ENCODE measurements around the gene HOXC5.

The HOXC5 gene

DNA sequence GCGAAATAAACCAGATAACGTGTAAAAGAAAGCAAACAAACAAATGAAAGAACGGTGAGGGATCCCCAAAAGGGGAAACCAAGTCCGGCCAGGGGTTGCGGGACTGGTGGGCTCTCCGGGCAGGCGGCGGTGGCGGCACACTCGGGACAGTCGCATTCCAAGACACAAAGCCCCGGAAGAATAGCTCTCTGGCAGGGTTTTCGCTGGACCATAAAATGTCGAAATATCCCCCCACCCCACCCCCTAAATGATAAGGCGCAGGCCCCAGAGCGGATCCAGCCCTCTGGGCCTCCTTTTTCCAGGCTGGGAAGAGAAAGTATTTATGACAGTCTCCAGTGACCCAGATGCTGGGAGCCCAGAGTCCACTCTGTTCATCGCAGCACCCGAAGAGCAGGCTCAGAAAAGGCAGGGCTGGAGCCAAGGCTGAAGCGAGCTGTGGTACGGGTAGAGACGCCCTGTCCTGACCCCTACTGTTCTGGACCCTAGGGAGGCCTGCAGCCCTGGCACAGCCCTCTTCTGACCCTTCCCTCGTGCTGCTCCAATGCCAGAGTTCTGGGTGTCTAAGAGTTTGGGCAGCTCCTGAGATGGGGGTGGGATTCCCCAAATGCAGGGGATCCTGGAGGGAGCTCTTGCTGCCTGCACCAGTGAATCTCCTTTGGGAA lies 26.2 kb upstream of the HOXC5 start:
- no peak for DNase-seq (ENCODE audit: low read depth)

DNA sequence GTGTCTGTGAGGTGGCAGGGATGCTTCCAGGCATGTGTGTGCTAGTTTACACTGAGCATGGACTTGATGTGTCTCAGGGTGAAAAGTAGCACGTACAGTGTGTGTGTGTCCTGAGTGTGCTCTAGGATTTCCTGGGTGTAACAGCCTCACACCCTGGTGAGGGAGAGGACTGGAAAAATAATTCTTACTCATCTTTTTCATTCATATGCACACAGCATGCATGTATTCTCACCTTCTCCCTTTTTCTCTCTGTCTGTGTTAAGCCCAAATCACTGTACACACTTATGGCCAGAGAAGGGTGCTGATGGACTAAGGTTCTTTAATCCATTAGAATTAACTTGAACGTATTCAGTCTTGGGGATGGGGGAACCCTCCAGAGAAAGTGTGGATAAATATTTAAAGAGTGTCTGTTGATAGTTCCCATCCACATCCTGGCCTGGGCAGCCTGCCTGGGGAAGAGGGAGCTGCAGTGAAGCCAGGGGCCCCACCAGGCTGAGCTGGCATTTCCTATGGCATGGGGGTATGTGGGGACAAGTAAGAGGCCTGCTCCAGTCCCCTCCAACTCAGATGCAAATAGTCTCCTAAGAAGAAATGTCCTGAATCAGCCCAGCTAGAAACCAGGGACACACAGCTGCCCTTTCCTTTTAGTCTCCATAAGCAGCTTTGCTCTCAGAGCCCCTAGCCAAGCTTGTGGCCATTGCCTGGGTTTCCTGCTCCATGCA lies 25.2 kb upstream of the HOXC5 start:
- no peak for DNase-seq (ENCODE audit: low read depth)

DNA sequence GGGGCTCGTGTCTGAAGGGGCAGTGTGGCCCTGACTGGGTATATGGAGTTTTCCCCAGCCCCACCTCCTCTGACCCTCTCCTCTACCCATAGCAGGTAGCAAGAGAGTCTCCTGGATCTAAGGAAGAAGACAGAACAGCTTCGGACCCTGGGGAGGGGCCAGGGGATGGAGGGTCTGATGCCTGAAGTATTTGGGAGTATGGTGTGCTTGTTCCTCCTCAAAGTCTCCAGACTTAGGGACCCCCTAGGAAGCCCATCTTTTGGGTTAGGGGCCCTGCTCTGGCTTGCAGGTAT lies 24.6 kb upstream of the HOXC5 start:
- no peak for DNase-seq (ENCODE audit: low read depth)

DNA sequence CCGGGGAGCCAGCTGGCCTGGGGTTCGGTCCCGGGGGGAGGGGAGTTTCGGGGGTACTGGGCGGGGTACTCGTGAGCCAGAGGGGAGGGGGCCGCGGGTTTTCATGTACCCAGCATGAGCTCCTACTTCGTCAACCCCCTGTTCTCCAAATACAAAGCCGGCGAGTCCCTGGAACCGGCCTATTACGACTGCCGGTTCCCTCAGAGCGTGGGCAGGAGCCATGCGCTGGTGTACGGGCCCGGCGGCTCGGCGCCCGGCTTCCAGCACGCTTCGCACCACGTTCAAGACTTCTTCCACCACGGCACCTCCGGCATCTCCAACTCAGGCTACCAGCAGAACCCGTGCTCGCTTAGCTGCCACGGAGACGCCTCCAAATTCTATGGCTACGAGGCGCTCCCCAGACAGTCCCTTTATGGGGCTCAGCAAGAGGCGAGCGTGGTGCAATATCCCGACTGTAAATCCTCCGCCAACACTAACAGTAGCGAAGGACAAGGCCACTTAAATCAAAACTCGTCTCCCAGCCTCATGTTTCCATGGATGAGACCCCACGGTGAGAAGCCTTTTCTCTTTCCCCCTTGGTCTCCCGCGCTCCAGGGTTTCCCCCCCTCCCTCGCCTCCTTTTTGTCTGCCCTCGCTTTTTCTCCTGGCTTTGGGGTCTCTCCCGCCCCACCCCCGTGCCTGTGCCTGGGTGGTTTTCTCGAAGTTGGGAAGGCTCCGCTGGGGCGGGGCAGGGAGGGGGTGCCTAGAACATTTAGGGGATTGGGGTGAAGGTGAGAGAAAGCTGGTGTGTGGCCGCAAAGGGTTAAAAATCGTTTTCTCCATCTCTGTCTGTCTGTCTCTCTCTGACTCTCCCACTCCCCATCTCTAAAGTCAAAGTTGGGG lies 23.4 kb upstream of the HOXC5 start:
- no peak for DNase-seq (ENCODE audit: low read depth)

DNA sequence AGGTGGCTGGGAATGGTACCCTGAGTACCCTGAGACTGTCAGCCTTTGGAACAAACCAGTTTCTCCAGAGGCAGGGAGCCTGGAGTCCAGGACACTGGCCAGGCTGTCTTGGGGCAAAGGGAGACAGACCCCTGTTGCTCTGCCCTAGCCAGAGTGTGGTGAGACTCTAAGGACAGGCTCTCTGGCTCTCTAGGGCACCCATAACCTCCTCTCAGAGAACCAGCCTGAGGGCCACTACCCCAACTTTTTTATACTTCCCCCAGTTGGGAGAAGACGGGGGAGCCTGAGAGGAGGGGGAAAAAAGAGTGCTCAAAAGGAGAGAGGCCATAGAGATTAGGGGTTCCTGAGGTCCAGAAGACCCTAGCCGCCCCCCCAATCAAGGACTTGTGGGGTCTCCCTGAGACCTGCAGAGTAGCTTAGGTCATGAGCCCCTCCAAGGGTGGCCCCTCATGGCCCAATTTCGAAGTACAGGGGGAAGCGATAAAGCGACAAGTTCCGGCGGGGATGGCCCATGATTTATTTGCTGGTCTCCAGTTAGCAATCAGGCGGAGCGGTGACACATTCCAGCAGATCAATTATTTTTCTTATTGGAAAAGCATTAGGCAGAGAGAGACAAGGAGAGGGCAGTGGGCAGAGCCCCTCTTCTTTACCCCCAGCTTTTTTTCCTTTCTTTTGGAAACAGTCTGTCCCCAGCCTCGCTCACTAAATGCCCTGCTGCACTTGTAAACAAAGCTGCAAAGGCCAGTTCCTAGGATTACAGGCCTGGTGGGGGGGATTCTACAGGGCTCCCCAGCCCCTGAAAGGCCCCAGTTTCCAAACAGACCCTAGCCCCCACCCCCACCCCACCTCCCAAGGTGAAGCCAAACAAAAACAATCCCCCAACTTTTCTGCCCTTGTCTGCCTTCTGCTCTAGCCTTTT lies 22.5 kb upstream of the HOXC5 start:
- no peak for DNase-seq (ENCODE audit: low read depth)

DNA sequence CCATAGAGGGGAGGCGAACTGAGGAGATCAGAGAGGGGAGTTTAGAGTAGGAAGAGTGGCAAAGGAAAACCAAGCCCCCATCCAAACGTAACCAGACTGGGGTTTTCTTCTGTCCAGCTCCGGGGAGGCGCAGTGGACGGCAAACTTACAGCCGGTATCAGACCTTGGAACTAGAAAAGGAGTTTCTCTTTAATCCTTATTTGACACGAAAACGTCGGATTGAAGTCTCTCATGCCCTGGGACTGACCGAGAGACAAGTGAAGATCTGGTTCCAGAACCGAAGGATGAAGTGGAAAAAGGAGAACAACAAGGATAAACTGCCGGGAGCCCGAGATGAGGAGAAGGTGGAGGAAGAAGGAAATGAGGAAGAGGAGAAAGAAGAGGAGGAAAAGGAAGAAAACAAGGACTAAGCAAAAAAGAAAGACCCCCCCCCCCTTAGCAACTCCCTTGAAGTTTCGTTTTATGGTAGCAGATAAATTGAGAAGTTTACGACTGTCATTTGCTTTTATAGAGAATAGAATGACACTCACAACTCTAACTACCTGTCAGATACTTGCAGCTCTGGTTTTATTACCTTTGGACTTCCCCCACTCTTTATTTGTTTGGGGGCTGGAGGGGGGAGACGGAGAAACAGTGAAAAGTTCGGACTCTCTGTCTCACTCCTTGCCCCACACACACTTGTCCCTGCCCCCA lies 21.7 kb upstream of the HOXC5 start:
- no peak for DNase-seq (ENCODE audit: low read depth)

DNA sequence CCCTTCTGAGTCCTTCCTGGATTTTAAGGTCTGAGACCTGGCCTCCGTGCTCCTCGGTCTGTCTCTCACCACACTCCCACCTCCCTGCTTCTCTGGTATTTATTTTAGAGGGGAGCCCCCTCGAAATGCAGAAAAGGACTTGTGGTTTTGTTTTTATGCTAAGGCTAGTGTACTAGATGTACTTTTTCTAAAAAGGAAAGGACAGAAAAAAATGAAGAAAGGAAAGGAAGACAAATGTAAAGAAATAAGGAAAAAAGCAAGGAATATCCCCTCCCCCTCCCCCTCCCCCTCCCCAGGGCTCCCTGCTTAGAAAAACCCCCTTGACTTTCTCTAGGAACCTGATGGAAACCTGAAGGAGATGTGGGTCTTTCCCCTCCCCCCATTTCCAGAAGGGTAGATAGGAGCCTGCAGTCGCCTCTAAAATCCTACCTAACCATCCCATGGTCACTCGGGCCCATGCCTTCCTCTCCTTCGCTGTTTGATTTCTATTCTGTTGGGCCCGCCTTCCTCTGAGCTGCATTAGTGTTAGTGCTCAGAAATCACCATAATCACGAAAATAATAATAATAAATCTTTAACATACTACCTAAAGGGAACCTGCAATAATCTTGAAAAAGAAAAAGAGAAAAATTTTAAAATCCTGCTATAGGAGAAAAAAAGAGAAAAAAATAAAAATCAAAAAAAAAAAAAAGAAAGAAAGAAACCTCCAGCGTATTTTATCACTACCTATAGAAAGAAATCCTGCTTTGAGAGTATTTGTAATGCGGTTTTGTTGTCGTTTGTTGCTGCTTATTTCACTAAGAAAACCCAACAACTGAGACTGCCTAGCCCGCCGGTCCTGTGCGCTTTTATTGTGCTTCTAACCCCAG lies 21.0 kb upstream of the HOXC5 start:
- no peak for DNase-seq (ENCODE audit: low read depth)

DNA sequence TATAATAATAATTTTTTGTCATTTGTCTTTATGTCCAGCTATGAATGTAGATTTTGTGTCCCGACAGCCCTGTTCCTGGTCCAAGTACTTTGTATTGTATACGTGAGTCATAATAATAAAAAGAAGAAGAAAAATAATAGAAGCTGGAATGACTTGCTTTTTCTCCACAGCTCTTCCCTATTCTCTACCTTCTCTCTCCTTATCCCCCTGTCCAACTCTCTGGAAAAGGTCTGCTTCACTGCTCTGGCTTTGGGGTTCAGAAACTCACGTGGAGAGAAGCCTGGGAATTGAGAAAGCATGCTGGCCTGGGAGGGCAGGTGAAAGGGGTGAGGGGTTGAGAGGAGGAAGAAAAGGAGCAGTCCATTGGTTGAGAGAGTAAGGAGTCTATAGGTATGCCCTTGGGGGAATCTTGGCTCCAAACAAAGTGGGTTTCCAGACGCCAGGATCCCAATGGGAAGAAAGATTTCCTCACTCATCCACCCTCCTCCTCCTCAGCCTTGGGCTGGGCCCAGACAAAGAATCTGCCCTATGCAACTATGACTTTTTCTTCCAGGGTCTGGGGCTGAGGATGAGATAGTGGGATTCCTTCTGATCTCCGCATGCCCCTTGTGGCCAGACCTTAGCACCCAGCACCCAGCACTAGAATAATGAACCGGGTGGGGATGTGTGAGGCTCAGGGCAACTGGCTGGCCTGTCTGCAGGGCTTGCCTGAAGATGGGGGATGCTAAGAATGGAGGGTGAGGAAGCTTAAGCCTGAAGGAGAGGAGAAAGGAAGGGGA lies 20.0 kb upstream of the HOXC5 start:
- DNase-seq (ENCODE audit: low read depth) = no peak

DNA sequence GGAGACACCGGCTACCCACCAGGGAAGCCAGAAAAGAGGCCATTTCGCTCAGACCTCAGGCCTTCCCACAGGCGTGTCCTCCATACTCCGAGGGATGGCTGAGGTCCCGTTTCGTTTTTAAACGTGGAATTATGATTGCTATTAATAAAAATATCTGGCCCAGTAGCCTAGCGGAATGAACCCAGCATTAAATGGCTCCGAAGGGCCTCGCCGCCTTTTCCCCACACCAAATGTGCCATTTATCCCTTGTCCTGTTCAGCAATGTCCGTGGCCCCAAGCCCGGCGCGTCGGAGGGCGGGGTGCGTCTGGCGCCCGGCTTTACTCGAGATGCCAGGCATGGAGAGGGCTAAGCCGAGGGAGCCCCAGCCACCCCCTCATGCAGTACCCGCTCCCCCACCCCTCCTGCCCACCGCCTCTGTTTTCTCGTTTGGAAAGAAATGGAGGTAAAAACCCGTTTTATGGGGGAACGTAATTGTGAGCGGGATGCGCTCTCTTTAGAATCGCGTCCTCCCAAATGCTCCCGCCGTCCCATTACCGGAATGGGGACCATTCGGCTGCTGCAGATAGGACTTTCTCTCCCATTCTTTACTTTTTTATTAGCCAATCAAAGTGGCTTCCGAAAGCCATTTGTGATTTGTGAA lies 18.4 kb upstream of the HOXC5 start:
- DNase-seq (ENCODE audit: low read depth) = no peak

DNA sequence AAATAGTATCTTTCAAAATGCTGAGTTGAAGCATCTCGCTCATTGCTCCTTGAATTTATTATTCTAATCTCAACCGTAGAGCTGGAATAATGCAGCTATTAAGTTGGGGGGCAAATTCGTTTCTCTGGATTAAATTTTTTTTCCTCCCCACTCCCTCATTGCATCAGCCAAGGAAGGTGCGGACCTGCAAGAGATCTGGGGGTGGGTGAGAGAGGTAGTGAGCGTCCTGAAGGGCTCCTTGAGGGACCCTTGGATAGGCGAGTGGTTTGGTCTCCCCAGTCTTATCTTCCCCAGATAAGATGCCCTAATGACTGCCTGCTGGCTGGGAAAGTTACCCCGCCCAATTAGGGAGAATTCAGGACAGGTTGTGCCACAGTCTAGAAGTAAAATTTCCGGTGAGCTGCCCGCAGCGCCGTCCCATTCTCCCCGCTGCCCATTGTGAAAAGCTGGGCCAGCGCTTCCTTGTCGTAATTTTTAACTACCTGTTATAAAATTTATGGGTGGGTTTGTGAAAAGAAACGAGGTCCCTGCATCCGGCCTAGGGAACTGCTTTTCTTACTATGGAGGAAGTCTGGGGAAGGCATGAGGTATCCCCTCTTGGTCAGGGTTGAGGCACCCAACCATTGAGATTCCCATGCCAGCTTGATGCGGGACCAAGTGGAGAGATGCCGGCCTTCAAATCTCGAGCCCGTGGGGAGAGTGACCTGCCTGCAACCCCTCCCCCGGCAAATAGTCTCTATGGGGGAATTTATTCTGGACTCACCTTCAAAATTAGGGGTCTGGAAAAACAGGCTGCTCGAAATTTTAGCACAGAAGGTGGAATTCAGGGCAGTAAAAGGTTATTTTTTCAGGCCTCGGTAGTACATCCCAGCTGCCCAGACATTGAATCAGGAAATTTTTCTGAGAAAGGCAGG lies 17.6 kb upstream of the HOXC5 start:
- DNase-seq (ENCODE audit: low read depth) = no peak

DNA sequence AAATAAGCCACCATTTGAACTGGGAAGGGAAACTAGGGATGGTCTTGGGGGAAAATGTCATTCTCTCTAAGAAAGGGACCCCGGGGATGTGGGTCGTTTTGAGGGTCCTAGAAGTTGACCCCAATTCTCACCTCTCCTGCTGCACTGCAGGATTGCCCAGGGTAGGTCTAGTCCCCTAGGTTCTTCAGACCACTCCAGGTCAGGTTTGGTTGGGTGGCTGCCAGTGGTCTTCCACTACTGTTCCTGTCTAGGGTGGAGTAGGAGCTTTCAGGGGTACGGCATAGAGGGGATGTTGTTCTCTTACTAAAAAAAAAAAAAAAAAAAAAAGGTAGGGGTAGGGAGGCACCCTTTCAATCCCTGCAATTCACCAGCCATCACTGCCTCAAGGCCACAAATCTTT lies 16.8 kb upstream of the HOXC5 start:
- no peak for DNase-seq (ENCODE audit: low read depth)

DNA sequence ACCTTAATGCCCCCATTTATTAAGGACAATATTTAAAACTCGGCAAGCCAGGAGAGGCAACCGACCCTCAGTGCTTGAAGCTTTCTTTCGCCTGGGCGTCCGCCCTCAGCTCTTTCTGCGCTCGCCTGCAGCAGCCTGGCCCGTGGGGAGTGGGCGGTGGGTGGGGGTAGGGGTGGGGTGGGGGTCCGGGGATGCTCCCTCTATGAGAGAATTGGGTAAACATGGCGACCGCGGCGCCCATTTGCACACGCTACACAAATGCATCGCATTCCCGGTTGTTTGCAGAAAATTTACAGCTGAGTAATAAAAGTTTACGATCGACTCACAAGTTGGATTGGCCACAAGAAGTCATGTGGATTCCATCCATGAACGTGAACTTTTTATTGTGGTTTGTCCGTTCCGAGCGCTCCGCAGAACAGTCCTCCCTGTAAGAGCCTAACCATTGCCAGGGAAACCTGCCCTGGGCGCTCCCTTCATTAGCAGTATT lies 16.3 kb upstream of the HOXC5 start:
- no peak for DNase-seq (ENCODE audit: low read depth)

DNA sequence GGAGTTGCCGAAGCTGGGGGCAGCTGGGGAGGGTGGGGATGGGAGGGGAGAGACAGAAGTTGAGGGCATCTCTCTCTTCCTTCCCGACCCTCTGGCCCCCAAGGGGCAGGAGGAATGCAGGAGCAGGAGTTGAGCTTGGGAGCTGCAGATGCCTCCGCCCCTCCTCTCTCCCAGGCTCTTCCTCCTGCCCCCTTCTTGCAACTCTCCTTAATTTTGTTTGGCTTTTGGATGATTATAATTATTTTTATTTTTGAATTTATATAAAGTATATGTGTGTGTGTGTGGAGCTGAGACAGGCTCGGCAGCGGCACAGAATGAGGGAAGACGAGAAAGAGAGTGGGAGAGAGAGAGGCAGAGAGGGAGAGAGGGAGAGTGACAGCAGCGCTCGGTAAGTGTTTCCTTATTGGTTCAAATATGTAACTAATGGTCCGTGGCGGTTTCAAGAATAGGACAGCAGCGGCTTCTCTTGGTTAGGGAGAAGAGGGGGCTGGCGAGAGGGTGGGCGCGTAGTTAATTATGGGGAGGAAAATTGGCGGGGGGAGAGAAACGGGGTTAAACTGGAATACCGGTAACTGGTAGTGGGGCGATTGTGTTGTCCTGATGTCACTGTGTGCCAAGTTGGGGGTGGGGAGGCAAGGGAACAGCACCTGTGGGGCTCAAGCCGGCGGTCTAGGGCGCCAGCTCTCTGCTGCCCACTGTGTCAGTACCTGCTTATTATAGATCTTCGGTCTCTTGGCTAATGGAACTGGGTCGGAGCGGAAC lies 15.6 kb upstream of the HOXC5 start:
- no peak for DNase-seq (ENCODE audit: low read depth)

DNA sequence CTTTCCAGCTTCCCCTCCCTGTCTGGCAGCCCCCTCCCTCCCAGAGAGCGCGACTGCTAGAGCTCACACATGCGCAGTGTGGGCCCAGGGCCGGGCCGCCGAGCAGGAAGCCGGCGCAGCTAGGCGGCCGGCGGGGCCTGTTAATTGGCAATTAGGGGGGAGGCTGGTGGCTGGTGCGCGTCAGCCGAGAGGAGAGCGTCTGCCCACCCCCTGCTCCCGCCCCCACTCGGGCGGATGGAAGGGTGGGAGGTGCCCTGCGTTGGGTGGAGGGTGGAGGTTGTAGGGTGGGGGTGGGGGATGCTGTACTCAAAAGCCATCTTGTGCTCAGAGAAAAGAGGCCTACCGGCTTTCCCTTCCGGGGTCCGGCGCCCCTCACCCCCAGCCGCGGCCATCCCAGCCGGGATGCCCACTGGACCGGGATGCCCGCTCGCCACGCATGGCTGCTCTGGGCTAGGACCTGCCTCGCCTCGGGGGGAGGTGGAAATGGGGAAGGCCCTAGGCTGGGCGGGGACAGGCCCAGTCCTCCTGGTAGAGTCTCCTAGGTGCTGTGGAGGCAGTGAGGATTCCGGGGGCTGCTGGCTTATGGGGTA lies 14.9 kb upstream of the HOXC5 start:
- DNase-seq (ENCODE audit: low read depth) = peak; percentile 69

DNA sequence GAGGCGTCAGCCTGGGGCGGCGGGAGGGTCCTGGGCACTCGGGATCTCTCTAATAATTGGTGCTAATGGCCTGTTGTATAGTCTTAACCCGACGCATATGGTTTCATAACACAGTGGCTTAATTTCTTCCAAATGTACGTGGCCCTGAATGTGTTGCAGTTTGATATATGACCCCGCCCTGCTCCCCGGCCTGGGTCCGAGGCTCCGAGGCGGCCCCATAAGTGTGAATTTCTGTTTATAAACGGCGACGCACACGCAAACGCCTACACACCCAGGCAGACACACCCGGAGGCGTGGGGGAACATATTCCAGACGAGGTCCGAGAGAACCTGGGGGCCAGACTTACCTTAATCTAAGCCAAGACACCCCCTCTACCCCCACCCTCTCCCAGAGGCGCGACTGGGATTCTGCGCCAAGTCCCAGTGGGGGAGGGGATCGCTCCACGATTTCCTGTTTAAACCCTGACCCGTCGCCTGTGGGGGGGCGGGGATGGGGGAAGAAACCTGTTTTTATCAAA lies 14.3 kb upstream of the HOXC5 start:
- DNase-seq (ENCODE audit: low read depth) = no peak

DNA sequence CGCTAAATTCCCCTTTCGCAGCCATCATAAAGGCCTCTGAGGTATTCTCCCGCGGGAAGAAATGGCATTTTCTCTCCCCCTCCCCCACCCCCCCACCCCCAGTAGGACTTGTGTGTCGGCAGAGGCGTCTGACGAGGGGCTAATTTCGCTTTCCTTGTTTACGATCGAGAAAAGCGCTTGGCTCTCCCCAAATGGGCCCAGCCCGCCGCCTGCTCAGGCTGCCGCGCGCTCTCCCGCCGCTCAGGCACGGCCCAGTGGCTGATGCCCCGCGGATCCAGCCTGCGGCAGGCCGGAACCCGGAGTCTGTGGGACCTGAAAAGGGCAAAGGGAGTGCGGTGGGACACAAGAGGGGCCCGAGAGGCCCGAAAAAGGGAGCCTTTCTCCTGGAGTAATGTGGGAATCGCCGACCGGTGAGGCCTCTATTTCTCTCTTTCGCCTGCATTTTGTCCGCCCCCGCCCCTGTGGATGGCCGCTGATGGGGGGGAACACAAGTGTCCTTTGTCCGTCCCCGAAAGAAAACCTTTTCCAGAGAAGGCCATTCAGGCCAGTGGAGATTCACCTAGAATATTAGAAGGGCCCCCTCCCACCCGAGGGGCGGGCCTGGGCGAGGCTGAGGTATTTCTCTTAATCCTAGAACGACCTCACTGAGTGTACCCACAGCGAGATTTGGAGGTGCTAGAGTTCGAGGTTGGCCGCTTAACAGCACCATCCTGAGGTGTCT lies 13.6 kb upstream of the HOXC5 start:
- DNase-seq (ENCODE audit: low read depth) = no peak

Data from activated T-cell treated with anti-CD3 and anti-CD28 coated beads for 48 hours (primary cell).